ENCODE data around the gene FGD5.

FGD5 gene

DNA sequence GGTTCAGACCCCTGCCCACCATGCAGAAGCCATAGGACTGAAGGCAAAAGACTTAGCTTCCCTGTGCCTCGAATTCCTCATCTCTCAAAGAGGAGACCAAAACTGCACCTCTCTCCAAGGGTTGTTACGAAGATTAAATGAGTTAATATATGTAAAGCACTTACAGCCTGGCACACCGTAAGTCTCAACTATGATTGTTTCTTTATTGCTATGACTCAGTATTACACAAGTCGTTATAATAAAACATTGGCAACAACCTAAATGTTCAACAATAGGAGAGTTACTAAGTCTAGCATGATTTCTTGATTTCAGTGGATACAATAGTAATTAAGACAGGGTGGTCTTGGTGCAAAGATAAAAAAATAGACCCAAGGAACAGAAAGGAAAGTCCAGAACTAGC is 19.6 kb upstream of the FGD5 start:
- Histone ChIP-seq H3K36me3 (ENCODE audit: control insufficient read depth, insufficient read depth, low read length) (no peaks in the 10 kb centered on the region), H3K27ac (ENCODE audit: low read depth, low read length) (no peak overlapping the region), H3K9ac (ENCODE audit: low read length) (no peak overlapping the region), H3K4me3 (ENCODE audit: low read depth, low read length) (no peak overlapping the region), H3K9me3 (ENCODE audit: control insufficient read depth, insufficient read depth, low read depth, low read length) (no peaks in the 10 kb centered on the region), H3K27me3 (ENCODE audit: control insufficient read depth, insufficient read depth, low read length) (no peaks in the 10 kb centered on the region), H3K4me1 (ENCODE audit: control insufficient read depth, insufficient read depth, low read length) (peaks cover 8% of the 10 kb centered on the region; the same call in 1 of the 2 replicates)

- Histone ChIP-seq H3K27ac (ENCODE audit: low read depth, low read length) (no peak overlapping the region), H3K4me1 (ENCODE audit: control insufficient read depth, insufficient read depth, low read length) (peaks cover 14% of the 10 kb centered on the region; the same call in 1 of the 2 replicates), H3K27me3 (ENCODE audit: control insufficient read depth, insufficient read depth, low read length) (no peaks in the 10 kb centered on the region)
These were observed 17.7 kb upstream of the FGD5 start for GRCh38 chr3:14801031-14801430.

DNA sequence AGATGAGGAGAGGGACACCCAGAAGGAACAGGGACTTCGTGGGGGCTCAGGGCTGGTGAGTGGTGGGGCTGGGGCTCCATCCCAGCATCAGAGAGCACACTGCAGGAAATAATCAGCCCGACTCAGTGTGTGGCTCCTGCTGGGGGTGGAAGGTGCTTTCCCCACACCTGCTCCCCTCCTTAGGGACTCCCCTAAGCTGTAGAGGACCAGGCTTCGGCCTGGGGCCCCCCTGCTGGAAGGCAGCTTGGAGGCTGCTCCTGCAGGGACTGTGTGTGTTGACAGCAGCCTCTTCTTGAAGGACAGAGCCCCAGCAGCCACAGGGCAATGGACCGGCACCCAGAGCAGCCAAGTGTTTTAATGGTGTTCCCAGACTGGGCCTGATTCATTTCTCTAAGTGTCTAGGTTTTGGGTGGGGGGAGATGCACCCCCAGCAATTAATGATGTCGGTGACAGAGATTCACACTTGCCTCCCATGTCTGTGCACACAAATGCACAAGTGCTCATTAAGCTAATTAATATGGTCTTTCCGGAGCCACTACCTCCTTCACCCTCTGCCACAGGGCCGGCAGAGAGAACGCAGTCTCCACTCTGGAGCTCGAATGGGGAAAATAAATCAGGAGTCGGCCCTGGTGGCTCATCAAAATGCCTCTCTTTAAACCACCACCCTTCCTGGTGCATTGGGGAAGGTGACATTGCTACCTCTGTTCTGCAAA is 16.9 kb upstream of the FGD5 start:
- Histone ChIP-seq H3K4me3 (ENCODE audit: low read depth, low read length) (no peak overlapping the region), H3K27me3 (ENCODE audit: control insufficient read depth, insufficient read depth, low read length) (no peaks in the 10 kb centered on the region), H3K36me3 (ENCODE audit: control insufficient read depth, insufficient read depth, low read length) (no peaks in the 10 kb centered on the region), H3K4me1 (ENCODE audit: control insufficient read depth, insufficient read depth, low read length) (peaks cover 14% of the 10 kb centered on the region; the same call in 1 of the 2 replicates), H3K9ac (ENCODE audit: low read length) (no peak overlapping the region), H3K27ac (ENCODE audit: low read depth, low read length) (no peak overlapping the region), H3K9me3 (ENCODE audit: control insufficient read depth, insufficient read depth, low read depth, low read length) (no peaks in the 10 kb centered on the region)

More at GRCh38 chr3:14801031-14801430, 17.7 kb upstream of the FGD5 start:
- no peak overlapping the region for H3K9ac ChIP-seq (ENCODE audit: low read length)
- H3K9me3 ChIP-seq (ENCODE audit: control insufficient read depth, insufficient read depth, low read depth, low read length): no peaks in the 10 kb centered on the region
- no peaks in the 10 kb centered on the region for H3K36me3 ChIP-seq (ENCODE audit: control insufficient read depth, insufficient read depth, low read length)
- no peak overlapping the region for H3K4me3 ChIP-seq (ENCODE audit: low read depth, low read length)

DNA sequence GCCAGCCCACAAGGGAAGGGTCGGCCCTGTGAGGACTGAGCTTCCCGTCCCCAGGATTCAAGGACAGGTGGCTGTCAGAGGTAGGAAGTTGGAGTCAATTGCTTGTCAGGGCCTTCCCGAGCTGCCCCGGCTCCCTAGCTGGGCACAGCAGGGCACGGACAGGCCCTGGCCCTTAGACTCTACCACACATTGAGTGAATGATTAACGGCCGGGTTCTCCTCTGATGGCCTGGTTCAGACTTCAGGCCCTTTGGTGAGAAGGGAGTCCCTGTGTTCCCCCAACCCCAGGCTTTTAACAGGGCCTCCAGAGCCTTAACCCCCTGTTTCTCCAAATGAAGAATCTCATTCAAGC is 16.4 kb upstream of the FGD5 start:
- H3K9me3 ChIP-seq (ENCODE audit: control insufficient read depth, insufficient read depth, low read depth, low read length): no peaks in the 10 kb centered on the region
- no peaks in the 10 kb centered on the region for H3K36me3 ChIP-seq (ENCODE audit: control insufficient read depth, insufficient read depth, low read length)
- no peak overlapping the region for H3K4me3 ChIP-seq (ENCODE audit: low read depth, low read length)
- H3K4me1 ChIP-seq (ENCODE audit: control insufficient read depth, insufficient read depth, low read length): peaks cover 11% of the 10 kb centered on the region; the same call in 1 of the 2 replicates
- H3K27ac ChIP-seq (ENCODE audit: low read depth, low read length): no peak overlapping the region
- peaks cover 4% of the 10 kb centered on the region for H3K27me3 ChIP-seq (ENCODE audit: control insufficient read depth, insufficient read depth, low read length)
- no peak overlapping the region for H3K9ac ChIP-seq (ENCODE audit: low read length)

- Histone ChIP-seq H3K4me3 (ENCODE audit: low read depth, low read length) (no peak overlapping the region), H3K4me1 (ENCODE audit: control insufficient read depth, insufficient read depth, low read length) (peaks cover 11% of the 10 kb centered on the region; the same call in 1 of the 2 replicates), H3K9me3 (ENCODE audit: control insufficient read depth, insufficient read depth, low read depth, low read length) (no peaks in the 10 kb centered on the region), H3K36me3 (ENCODE audit: control insufficient read depth, insufficient read depth, low read length) (no peaks in the 10 kb centered on the region), H3K9ac (ENCODE audit: low read length) (no peak overlapping the region), H3K27me3 (ENCODE audit: control insufficient read depth, insufficient read depth, low read length) (peaks cover 14% of the 10 kb centered on the region), H3K27ac (ENCODE audit: low read depth, low read length) (no peak overlapping the region)
These were observed 15.4 kb upstream of the FGD5 start for GRCh38 chr3:14803101-14803980.

DNA sequence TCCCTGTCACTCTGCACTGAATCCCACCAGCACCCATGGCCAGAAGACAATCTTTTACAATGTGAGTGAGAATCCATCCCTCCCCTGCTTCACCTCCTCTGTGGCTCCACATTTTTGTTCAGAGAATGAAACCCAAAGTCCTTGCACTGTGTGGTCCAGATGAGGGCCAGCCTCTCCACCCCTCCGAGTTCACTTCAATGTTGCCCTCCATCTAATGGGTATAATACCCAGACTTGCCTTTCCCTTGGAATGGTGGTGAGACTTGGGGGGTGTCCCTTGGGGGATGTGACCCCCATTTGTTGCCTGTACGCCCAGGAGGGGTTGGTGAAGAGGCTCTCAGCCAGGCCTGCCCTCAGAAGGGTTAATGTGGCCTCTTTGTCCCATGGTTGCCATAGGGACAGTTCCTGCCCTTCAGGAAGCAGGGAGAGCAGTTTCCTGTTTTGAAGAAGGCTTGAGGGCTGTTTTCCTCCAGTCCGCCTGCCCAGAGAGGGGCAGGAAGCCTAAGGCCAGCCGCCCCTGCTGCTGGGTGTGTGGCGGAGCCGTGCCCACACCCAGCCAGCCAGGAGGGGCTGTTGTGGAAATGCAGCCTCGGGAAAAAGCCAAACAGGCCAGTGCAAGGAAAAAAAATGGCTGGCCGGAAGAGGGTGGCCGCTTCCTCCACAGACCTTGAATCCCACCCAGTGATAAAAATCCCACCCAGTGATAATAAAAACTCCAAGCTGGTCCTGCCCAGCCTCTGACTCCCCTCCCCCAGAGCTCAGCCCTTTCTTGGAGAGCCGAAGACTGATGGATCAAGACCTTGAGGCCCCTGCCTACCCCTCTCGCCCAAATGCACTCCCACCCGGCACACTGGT is 14.6 kb upstream of the FGD5 start:
- Histone ChIP-seq H3K4me1 (ENCODE audit: control insufficient read depth, insufficient read depth, low read length) (peaks cover 11% of the 10 kb centered on the region; the same call in 1 of the 2 replicates), H3K4me3 (ENCODE audit: low read depth, low read length) (no peak overlapping the region), H3K9me3 (ENCODE audit: control insufficient read depth, insufficient read depth, low read depth, low read length) (no peaks in the 10 kb centered on the region), H3K36me3 (ENCODE audit: control insufficient read depth, insufficient read depth, low read length) (no peaks in the 10 kb centered on the region), H3K9ac (ENCODE audit: low read length) (no peak overlapping the region), H3K27ac (ENCODE audit: low read depth, low read length) (no peak overlapping the region), H3K27me3 (ENCODE audit: control insufficient read depth, insufficient read depth, low read length) (peaks cover 23% of the 10 kb centered on the region)

- Histone ChIP-seq H3K9me3 (ENCODE audit: control insufficient read depth, insufficient read depth, low read depth, low read length) (no peaks in the 10 kb centered on the region), H3K27ac (ENCODE audit: low read depth, low read length) (no peak overlapping the region), H3K36me3 (ENCODE audit: control insufficient read depth, insufficient read depth, low read length) (no peaks in the 10 kb centered on the region), H3K4me3 (ENCODE audit: low read depth, low read length) (no peak overlapping the region), H3K9ac (ENCODE audit: low read length) (no peak overlapping the region), H3K27me3 (ENCODE audit: control insufficient read depth, insufficient read depth, low read length) (peaks cover 32% of the 10 kb centered on the region), H3K4me1 (ENCODE audit: control insufficient read depth, insufficient read depth, low read length) (peaks cover 16% of the 10 kb centered on the region; the same call in 1 of the 2 replicates)
These were observed 13.7 kb upstream of the FGD5 start for GRCh38 chr3:14804835-14805780.

DNA sequence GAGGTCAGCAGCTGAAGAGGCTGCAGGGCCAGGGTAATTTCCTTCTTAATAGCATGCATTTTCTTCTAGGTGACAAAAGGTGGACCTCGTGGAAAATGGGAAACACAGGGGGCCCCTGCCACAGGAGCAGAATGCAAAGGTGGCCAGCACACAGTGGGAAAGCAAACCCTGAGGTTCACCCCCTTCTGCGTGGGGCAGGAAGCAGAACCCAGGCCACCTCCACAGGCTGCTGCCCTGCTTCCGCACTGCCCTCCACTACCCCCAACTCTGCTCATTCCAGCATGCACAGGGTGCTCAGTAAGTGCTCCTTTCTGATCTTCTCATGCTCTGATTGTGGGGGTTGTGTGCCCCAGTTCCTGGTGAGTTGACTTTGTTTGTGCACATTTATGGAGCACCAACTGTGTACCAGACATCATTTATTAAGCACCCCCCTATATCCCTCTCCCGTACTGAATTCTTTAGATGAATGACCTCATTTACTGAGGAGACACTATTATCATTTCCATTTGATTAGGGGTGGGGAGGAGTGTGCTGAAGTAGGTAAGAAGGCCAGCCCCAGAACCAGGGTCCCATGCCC is 12.7 kb upstream of the FGD5 start:
- no peak overlapping the region for H3K27ac ChIP-seq (ENCODE audit: low read depth, low read length)
- H3K4me1 ChIP-seq (ENCODE audit: control insufficient read depth, insufficient read depth, low read length): peaks cover 16% of the 10 kb centered on the region; the same call in 1 of the 2 replicates
- H3K36me3 ChIP-seq (ENCODE audit: control insufficient read depth, insufficient read depth, low read length): no peaks in the 10 kb centered on the region
- no peak overlapping the region for H3K4me3 ChIP-seq (ENCODE audit: low read depth, low read length)
- H3K9me3 ChIP-seq (ENCODE audit: control insufficient read depth, insufficient read depth, low read depth, low read length): no peaks in the 10 kb centered on the region
- H3K27me3 ChIP-seq (ENCODE audit: control insufficient read depth, insufficient read depth, low read length): peaks cover 38% of the 10 kb centered on the region
- no peak overlapping the region for H3K9ac ChIP-seq (ENCODE audit: low read length)

- Histone ChIP-seq H3K36me3 (ENCODE audit: control insufficient read depth, insufficient read depth, low read length) (no peaks in the 10 kb centered on the region), H3K9ac (ENCODE audit: low read length) (no peak overlapping the region), H3K4me3 (ENCODE audit: low read depth, low read length) (no peak overlapping the region), H3K27ac (ENCODE audit: low read depth, low read length) (no peak overlapping the region), H3K4me1 (ENCODE audit: control insufficient read depth, insufficient read depth, low read length) (peaks cover 16% of the 10 kb centered on the region; the same call in 1 of the 2 replicates), H3K9me3 (ENCODE audit: control insufficient read depth, insufficient read depth, low read depth, low read length) (no peaks in the 10 kb centered on the region), H3K27me3 (ENCODE audit: control insufficient read depth, insufficient read depth, low read length) (peaks cover 45% of the 10 kb centered on the region)
These were observed 12.0 kb upstream of the FGD5 start for GRCh38 chr3:14806641-14807263.

Data from HUES6 (cell line).